ENCODE results near the gene SYT5. TPM values are rescaled to one million over a fixed set of nuclear protein-coding genes. Genes with fewer than 3 reads are reported as not detected.

SYT5 gene
- total RNA-seq, 3 donors from 2014 or later (not counting 1 experiment from before 2014, with no cell fraction given) = 4.9 to 6.1 (median 5.3) TPM

DNA sequence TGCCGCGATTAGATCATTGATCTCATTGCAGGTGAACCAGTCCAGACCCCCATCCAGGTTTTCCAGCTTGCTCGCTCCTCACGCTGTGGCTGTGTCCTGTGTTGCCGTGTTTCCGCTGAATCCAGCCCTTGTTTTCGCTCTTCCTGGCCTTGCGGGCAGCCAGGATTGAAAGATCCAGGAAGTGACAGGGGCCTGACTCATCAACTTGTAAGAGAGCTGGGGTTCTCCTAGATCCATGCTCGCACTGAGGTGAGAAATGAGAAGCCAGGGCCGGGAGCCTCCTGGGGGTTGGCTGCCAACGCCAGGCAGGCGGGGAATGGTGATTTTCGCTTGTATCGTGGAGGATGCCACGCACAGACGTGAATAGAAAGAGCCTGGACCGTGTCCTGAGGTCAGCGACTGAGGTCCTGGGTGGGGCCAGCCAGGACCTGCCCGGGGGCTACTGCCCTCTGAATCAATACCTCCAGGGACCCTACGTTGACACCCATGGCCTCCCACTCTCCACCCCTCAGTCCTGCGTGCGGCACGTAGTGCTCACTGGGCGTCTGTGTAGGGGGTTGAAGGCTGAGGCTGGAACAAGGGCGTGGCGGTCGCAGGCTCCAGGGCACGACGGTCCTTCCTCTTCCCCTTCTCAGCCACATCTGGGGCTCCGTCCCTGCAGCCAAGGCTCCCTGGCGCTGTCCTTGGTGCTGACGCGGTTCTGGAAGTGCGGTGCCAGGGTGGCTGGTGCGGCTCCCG lies 36.5 kb upstream of the SYT5 start:
- H3K27me3 Mint-ChIP-seq (ENCODE audit: low read depth in 2 of 2) = peaks cover 7 to 8% of the 10 kb centered on the region in 2 donors
- peak; percentile 48 to 69 (median 65) for ATAC-seq
- peaks cover 11 to 19% of the 10 kb centered on the region in 2 donors for H3K4me1 Mint-ChIP-seq
- 8% methylated on average over 31 of the region's 36 CpGs for WGBS (ENCODE audit: insufficient coverage)
- TF ChIP-seq, protein P1, sequence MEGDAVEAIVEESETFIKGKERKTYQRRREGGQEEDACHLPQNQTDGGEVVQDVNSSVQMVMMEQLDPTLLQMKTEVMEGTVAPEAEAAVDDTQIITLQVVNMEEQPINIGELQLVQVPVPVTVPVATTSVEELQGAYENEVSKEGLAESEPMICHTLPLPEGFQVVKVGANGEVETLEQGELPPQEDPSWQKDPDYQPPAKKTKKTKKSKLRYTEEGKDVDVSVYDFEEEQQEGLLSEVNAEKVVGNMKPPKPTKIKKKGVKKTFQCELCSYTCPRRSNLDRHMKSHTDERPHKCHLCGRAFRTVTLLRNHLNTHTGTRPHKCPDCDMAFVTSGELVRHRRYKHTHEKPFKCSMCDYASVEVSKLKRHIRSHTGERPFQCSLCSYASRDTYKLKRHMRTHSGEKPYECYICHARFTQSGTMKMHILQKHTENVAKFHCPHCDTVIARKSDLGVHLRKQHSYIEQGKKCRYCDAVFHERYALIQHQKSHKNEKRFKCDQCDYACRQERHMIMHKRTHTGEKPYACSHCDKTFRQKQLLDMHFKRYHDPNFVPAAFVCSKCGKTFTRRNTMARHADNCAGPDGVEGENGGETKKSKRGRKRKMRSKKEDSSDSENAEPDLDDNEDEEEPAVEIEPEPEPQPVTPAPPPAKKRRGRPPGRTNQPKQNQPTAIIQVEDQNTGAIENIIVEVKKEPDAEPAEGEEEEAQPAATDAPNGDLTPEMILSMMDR (IDR thresholded peaks at IDR 0.05) = no peak
- H3K36me3 Mint-ChIP-seq = no peaks in the 10 kb centered on the region
- intact Hi-C loops (cut with micrococcal nuclease) = no loop called here
- peaks cover 12% of the 10 kb centered on the region for H3K4me1 ChIP-seq (ENCODE audit: control insufficient read depth, insufficient read depth, low read length)
- H3K9me3 ChIP-seq (ENCODE audit: control insufficient read depth, insufficient read depth, low read length) = peaks cover 5% of the 10 kb centered on the region
- no peaks in the 10 kb centered on the region for H3K27me3 ChIP-seq (ENCODE audit: control insufficient read depth, insufficient read depth, low read length)
- peak overlapping the region in 1 of 2 donors; percentile 60 for H3K27ac Mint-ChIP-seq
- H3K4me3 ChIP-seq (ENCODE audit: low read length) = no peak overlapping the region
- DNase-seq = peak; percentile 43 to 69
- H3K9me3 Mint-ChIP-seq = peaks cover 0 to 2% of the 10 kb centered on the region in 2 donors
- H3K36me3 ChIP-seq (ENCODE audit: control insufficient read depth, insufficient read depth, low read length) = no peaks in the 10 kb centered on the region
- no peak overlapping the region for H3K27ac ChIP-seq (ENCODE audit: low read length)
- H3K4me3 Mint-ChIP-seq = no peak overlapping the region

DNA sequence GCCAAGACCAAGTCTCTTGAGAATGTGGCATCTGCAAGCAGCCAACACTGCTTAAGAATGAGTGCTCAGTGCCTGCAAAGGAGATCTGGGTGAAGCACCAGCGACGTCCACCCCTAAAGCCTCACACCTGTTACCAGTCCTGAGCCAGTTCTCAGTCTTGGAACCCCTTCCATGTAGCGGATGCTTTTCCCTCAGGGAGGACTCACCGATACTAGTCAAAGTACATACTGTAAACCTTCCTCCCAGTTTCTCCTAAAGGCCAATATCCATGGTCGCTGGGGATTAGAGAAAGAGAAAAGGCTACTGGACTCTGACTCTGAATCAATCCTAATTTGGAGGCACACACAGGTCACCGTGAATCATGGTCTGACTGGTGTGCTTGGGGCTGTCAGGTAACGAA lies 33.5 kb upstream of the SYT5 start:
- no peak overlapping the region for H3K27ac ChIP-seq (ENCODE audit: low read length)
- WGBS (ENCODE audit: insufficient coverage) = 88% methylated on average over 7 of the region's 7 CpGs
- H3K4me1 ChIP-seq (ENCODE audit: control insufficient read depth, insufficient read depth, low read length) = peaks cover 12% of the 10 kb centered on the region
- TF ChIP-seq, protein P1 (IDR thresholded peaks at IDR 0.05) = no peak
- H3K27me3 Mint-ChIP-seq (ENCODE audit: low read depth in 2 of 2) = peaks cover 7 to 12% of the 10 kb centered on the region in 2 donors
- no peaks in the 10 kb centered on the region for H3K36me3 Mint-ChIP-seq
- H3K4me3 ChIP-seq (ENCODE audit: low read length) = no peak overlapping the region
- H3K9me3 ChIP-seq (ENCODE audit: control insufficient read depth, insufficient read depth, low read length) = peaks cover 5% of the 10 kb centered on the region
- ATAC-seq = no peak
- peaks cover 0 to 2% of the 10 kb centered on the region in 2 donors for H3K9me3 Mint-ChIP-seq
- no peaks in the 10 kb centered on the region for H3K36me3 ChIP-seq (ENCODE audit: control insufficient read depth, insufficient read depth, low read length)
- no peak overlapping the region for H3K4me3 Mint-ChIP-seq
- no peak for DNase-seq
- no peaks in the 10 kb centered on the region for H3K27me3 ChIP-seq (ENCODE audit: control insufficient read depth, insufficient read depth, low read length)
- H3K27ac Mint-ChIP-seq = no peak overlapping the region
- intact Hi-C loops (cut with micrococcal nuclease) = loop anchor here (5.0 kb wide), 1 partner anchor 289 kb away; no protein-coding TSS in a partner anchor
- peaks cover 16 to 19% of the 10 kb centered on the region in 2 donors for H3K4me1 Mint-ChIP-seq

- Histone ChIP-seq H3K9me3 (ENCODE audit: control insufficient read depth, insufficient read depth, low read length) (peaks cover 5% of the 10 kb centered on the region), H3K4me1 (ENCODE audit: control insufficient read depth, insufficient read depth, low read length) (peaks cover 12% of the 10 kb centered on the region), H3K27me3 (ENCODE audit: control insufficient read depth, insufficient read depth, low read length) (no peaks in the 10 kb centered on the region), H3K27ac (ENCODE audit: low read length) (no peak overlapping the region), H3K4me3 (ENCODE audit: low read length) (no peak overlapping the region), H3K36me3 (ENCODE audit: control insufficient read depth, insufficient read depth, low read length) (no peaks in the 10 kb centered on the region)
- Mint-ChIP-seq H3K27ac (no peak overlapping the region), H3K4me3 (no peak overlapping the region), H3K9me3 (peaks cover 0 to 2% of the 10 kb centered on the region in 2 donors), H3K27me3 (ENCODE audit: low read depth in 2 of 2) (peaks cover 7 to 12% of the 10 kb centered on the region in 2 donors), H3K36me3 (no peaks in the 10 kb centered on the region), H3K4me1 (peaks cover 16 to 19% of the 10 kb centered on the region in 2 donors)
- 83% methylated on average over 3 of the region's 3 CpGs for WGBS (ENCODE audit: insufficient coverage)
- DNase-seq = peak; percentile 26 to 54
- intact Hi-C loops (cut with micrococcal nuclease) = loop anchor here (1.0 to 5.0 kb wide), 2 partner anchors 206 to 290 kb away; no protein-coding TSS in a partner anchor
- peak; percentile 47 to 70 (median 65) for ATAC-seq
- TF ChIP-seq, protein P1 (IDR thresholded peaks at IDR 0.05) = no peak
These were observed 32.4 kb upstream of the SYT5 start for GRCh38 chr19:55212447-55212846.
